Keratinocyte (primary cell): Measurements from ENCODE around the gene EGFL7.

ENCODE experiments used
- CTCF ChIP-seq, 3 experiments: IDR thresholded peaks in 1 of 3; conservative IDR thresholded peaks in 1 of 3; optimal IDR thresholded peaks in 1 of 3; 2 replicates in 2 of 3; 3 replicates in 1 of 3; pipeline versions ENCODE3 to v1.5.1; 2011; ENCODE audit warnings: low read length in 3 of 3, mild to moderate bottlenecking in 3 of 3, moderate library complexity in 2 of 3, control low read depth in 1 of 3, inconsistent platforms in 1 of 3; ENCODE audit not compliant: insufficient read depth in 2 of 3; ENCODE audit errors: extremely low read depth in 1 of 3
- EZH2 ChIP-seq: IDR thresholded peaks from one replicate; pipeline ENCODE4 v1.6.1; 2012; ENCODE audit warnings: inconsistent platforms, mild to moderate bottlenecking, low read length, moderate library complexity

- peak in 2 of 3 experiments; percentile 93 for TF ChIP-seq CTCF (optimal IDR thresholded peaks at IDR 0.05 in 1 of 3, IDR thresholded peaks at IDR 0.05 in 1 of 3, conservative IDR thresholded peaks at IDR 0.05 in 1 of 3; ENCODE audit: extremely low read depth in 1 of 3, insufficient read depth in 2 of 3, low read length in 3 of 3)
- TF ChIP-seq EZH2, result no peak
Observed at GRCh38 chr9:136631038-136632000, 31.4 kb upstream of the EGFL7 start.
